Activated CD4-positive, CD25-positive, alpha-beta regulatory T cell treated with anti-CD3 and anti-CD28 coated beads, Interleukin-2, amount 50 U/mL, for 72 hours (primary cell): ENCODE results near the gene RIPOR2.
"Not testable (repeated sequence)": the region's sequence is repeated elsewhere in the genome, so short reads cannot be mapped to it uniquely, and the experiment has no call there.

Source experiments
- DNase-seq: peaks from one replicate; pipeline ENCODE4 v3.0.0; 2021

The RIPOR2 gene

GRCh38 chr6:24901698-24902328 is 33.9 kb downstream of the RIPOR2 start:
- DNase-seq, result no peak

- DNase-seq, result no peak
Observed at GRCh38 chr6:24900917-24901697, 34.7 kb downstream of the RIPOR2 start.

- no peak for DNase-seq
Observed at GRCh38 chr6:24899997-24900325, 35.8 kb downstream of the RIPOR2 start.

- no peak for DNase-seq
Observed at GRCh38 chr6:24899136-24899996, 36.4 kb downstream of the RIPOR2 start.

GRCh38 chr6:24898676-24899075 is 37.1 kb downstream of the RIPOR2 start:
- no peak for DNase-seq

GRCh38 chr6:24897186-24897585 is 38.6 kb downstream of the RIPOR2 start:
- no peak for DNase-seq

- DNase-seq, result no peak
Observed at GRCh38 chr6:24893342-24893850, 42.4 kb downstream of the RIPOR2 start.

GRCh38 chr6:24891004-24891403 is 44.8 kb downstream of the RIPOR2 start:
- DNase-seq, result no peak

GRCh38 chr6:24890471-24890870 is 45.3 kb downstream of the RIPOR2 start:
- no peak for DNase-seq

GRCh38 chr6:24888715-24889370 is 46.9 kb downstream of the RIPOR2 start:
- no peak for DNase-seq

GRCh38 chr6:24887545-24888140 is 48.1 kb downstream of the RIPOR2 start:
- DNase-seq, result no peak

- no peak for DNase-seq
Observed at GRCh38 chr6:24883618-24884017, 52.1 kb downstream of the RIPOR2 start.

- no peak for DNase-seq
Observed at GRCh38 chr6:24882835-24883555, 52.8 kb downstream of the RIPOR2 start.

- no peak for DNase-seq
Observed at GRCh38 chr6:24882295-24882694, 53.5 kb downstream of the RIPOR2 start.

- no peak for DNase-seq
Observed at GRCh38 chr6:24881376-24881775, 54.4 kb downstream of the RIPOR2 start.

- DNase-seq, result no peak
Observed at GRCh38 chr6:24880451-24880850, 55.3 kb downstream of the RIPOR2 start.

GRCh38 chr6:24879351-24879750 is 56.4 kb downstream of the RIPOR2 start:
- DNase-seq, result no peak

- DNase-seq, result not testable (repeated sequence)
Observed at GRCh38 chr6:24877747-24878146, 58.0 kb downstream of the RIPOR2 start.

- DNase-seq, result no peak
Observed at GRCh38 chr6:24876499-24877465, 59.0 kb downstream of the RIPOR2 start.

GRCh38 chr6:24875534-24875901 is 60.2 kb downstream of the RIPOR2 start:
- DNase-seq, result no peak
